Measurements from ENCODE around the gene MARK3.
"Not testable (repeated sequence)": the region's sequence is repeated elsewhere in the genome, so short reads cannot be mapped to it uniquely, and the experiment has no call there.

Gene MARK3

DNA sequence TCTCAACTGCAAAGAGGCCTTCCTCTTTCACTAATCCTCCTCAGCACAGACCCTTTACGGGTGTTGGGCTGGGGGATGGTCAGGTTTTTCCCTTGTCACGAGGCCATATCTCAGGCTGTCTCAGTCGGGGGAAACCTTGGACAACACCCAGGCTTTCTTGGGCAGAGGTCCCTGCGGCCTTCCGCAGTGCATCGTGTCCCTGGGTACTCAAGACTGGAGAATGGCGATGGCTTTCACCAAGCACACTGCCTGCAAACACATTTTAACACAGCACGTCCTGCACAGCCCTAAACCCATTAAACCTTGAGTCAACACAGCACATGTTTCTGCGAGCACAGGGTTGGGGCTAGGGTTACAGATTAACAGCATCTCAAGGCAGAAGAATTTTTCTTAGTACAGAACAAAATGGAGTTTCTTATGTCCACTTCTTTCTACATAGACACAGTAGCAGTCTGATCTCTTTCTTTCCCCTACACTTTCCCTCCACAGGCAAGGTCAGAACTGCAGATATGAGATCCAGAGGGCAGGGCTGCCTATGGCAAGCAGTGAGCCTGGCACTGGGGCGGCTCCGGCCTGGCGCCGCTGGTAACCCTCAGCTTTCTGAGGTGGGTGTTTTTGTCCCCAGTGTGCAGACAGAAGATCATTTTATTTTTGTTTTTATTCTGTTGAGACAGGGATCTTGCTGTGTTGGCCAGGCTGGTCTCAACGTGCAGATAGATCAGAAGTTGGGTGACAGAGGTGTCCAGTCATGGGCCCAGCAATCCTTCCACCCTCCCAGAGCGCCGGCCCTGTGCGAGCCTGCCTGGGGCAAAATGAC is 140.4 kb downstream of the MARK3 start:
- not testable (repeated sequence) for DNase-seq (ENCODE audit: low read depth in 2 of 2)

DNA sequence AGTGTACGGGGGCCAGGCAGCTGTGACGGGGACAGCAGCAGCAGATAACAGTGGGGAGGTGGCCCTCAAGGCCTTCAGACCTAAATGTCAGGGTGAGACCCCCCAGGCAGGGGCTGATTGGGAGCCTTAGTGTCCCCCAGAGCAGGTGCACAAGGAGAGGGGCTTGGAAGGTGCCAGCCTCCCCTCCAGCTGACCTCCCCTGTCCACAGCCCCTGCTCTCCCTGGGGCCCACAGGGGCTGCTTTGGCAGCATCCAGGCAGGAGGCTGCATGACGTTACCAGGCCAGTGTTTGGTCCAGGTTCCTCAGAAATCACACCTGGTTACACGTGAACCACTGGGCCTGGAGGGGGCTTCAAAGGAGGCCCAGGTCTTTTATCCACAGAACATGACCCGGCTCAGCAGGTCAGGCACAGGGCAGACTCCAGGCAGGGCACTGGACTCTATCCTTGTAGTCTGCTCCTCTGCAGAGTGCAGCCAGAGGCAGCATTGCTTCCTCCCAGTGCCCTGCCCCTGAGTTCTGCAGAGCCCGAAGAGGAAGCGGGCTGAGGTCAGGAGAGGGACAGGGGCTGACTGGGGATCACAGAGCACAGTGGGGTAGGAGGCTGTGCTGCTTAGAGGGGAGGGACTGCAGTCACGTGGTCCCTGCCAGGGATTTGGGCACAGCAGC is 141.2 kb downstream of the MARK3 start:
- DNase-seq (ENCODE audit: low read depth in 2 of 2): no peak

DNA sequence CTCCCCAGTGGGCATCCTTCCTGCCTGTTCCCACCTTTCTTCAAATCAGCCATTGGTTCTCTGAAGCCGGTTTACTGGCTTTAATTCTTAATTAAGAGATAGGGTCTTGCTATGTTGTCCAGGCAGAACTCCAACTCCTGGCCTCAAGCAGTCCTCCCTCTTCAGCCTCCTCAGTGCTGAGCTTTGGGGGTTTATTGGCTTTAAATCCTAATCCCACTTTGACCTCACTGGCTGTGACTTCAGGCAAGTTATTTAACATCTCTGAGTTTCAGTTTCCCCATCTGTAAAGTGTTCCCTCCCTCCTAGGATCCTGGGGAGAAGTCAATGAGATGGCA is 141.7 kb downstream of the MARK3 start:
- DNase-seq (ENCODE audit: low read depth in 2 of 2): no peak

DNA sequence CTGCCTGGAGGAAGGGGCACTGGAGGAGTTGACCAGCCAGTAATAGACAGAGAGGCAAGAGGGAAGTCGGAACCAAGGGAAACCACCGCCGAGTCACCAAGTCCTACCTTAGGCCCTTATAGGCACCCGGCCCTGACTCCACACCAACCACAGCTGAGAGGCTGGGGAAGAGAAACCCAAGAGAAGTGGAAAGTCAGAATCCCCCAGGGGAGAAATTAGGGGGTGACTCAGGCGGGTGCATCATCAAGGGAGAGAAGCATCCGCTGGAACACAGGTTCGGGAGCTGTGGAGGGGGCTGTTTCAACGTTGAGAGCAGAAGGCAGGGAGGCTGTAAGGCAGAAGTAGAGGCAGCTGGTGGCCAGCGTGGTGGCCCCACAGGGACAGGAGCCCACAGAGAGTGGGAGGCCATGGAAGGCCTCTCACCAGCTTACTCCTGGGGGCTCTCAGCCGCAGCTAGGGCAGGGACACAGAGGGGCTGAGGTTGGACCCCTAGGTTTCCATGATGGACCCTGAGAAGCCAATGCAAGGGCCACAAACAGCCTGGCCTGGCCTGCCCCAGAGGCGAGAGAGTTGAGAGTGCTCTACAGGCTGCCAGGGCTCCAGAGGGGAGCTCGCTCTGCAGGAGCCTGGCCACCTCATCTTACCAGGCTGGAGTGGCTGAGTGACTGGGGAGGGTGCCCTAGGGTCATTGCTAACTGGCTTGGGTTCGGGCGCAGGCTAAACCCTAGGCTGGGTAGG is 142.4 kb downstream of the MARK3 start:
- no peak for DNase-seq (ENCODE audit: low read depth in 2 of 2)

DNA sequence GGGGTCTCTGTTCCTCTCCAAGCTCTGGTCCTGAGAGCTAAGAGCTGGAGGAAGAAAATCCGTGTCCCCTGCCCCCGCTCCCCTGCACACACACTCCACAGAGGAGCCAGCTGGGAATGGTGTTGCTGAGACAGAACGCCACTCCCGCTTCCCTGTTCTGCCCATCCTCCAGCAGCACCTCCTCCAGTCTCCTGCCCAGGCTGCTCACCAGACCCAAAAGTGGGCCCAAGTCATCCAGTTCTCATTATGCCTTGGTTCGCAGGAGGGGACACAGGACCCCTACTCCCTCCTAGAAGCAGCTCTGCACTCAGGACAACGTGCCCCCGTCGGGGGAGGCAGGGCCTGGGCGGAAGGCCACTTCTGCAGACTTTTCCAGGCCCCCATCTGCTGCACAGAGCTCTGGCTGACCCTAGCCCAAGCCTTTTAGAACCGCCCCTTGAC is 143.0 kb downstream of the MARK3 start:
- DNase-seq (ENCODE audit: low read depth in 2 of 2): no peak

DNA sequence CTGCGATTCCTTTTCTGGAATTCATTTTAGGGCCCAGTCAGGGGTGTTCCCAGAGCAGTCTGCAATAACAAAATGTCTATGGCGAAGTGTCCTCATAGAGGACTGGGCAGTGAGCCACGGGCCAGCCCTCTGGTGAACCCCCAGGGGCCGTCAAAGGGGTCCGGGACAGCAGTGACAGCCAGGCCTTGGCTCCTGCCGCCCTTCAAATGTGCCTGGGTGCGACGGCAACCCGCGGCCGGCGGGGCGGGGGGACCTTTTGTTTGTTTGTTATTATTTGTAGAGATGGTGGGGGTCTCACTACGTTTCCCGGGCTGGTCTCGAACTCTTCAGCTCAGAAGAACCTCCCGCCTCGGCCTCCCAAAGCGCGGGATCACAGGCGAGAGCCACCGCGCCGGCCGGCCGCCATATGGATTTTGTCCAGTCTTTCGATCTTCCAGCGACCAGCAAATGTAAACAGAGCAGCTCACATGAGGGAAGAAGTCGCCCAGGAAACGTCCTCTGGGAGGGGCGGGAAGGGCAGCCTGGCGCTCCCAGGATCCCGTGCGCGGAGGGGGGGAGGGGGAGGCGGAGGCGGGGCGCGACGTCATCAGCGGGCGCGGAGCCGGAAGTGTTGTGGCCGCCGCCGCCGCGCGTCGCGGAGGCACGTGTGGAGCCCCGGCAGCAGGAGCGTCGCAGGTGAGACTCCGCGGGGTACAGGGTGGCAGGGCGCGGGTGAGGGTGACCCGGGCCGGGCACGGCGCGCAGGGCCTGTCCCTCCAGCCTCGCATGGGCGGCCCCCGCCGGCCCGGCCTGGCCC is 143.6 kb downstream of the MARK3 start, which contains the start of gene TRMT61A:
Gene TRMT61A (plus strand): TSS at position 610 of the 796 bp plus-strand sequence. CDS start 783 bp downstream, outside the sequence.
- DNase-seq (ENCODE audit: low read depth in 2 of 2): peak; percentile 48 to 75

DNA sequence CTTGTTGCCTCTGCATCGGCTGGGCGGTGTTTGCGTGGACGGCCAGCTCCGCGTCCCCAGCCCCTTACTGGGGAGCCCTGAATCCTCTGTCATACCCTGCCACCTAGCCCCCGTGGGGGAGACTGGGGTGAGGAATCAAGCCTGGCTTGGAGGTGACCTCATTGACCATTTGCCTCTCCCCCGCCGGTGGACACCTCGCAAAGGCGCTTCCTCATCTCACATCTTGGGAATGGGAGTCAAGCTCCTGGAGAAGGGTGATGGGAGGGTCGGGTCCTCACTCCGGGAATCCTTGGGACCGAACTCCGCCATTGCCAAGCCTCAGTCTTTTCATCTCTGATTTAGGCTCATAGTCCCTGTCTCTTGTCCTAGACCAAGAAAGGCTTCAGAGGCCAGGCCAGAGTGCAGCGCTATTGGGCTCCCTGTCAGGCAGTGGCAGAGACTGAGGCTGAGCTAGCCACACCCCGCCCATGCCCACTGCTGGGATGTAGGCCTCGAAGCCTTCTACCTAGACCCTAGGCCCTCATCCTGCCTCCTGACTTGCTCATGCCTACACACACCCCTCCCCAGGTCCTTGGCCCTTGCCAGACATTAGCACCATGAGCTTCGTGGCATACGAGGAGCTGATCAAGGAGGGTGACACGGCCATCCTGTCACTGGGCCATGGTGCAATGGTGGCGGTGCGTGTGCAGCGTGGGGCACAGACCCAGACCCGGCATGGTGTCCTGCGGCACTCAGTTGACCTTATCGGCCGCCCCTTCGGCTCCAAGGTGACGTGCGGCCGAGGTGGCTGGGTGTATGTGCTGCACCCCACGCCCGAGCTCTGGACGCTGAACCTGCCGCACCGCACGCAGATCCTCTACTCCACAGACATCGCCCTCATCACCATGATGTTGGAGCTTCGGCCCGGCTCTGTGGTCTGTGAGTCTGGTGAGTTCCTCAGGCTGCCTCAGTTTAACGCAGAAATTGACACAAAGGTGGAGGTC is 144.5 kb downstream of the MARK3 start:
- no peak for DNase-seq (ENCODE audit: low read depth in 2 of 2)

DNA sequence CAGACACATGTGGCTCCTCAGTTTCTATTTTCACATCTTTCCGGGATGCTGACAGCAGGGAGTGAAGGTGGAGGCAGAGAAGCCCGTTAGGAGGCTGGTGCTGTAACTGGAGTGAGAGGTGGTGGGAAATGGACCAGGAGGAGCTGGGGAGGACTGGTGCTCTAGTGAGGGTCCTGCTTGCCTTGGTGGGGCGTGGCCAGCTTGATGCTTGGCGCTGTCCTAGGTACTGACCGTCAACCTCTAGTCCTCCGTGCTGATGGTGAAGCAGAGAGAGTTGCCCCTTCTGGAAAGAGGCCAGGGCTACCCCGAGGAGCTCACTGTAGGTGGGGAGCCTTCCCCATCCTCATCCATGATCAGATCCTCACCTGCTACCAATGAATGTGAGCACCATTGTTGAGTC is 145.2 kb downstream of the MARK3 start:
- no peak for DNase-seq (ENCODE audit: low read depth in 2 of 2)

DNA sequence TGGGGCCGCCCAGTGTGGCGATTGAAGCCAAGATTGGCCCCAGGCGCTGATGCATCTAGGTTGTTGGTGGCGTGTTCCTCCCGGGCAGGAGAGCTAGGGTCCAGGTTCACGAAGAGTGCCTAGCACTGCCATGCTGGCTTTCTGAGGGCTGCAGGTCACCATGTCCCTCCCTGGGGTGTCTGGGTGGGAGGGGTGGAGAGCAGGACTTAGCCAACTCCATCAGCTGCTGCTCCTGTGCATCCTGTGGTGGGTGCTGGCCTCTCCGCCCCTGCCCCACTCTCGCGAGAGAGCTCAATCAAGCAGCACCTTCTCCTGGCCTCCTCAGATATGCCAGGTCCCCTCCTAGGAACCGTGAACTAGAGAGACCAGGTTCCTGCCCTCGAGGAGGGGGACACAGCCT is 145.6 kb downstream of the MARK3 start:
- no peak for DNase-seq (ENCODE audit: low read depth in 2 of 2)

DNA sequence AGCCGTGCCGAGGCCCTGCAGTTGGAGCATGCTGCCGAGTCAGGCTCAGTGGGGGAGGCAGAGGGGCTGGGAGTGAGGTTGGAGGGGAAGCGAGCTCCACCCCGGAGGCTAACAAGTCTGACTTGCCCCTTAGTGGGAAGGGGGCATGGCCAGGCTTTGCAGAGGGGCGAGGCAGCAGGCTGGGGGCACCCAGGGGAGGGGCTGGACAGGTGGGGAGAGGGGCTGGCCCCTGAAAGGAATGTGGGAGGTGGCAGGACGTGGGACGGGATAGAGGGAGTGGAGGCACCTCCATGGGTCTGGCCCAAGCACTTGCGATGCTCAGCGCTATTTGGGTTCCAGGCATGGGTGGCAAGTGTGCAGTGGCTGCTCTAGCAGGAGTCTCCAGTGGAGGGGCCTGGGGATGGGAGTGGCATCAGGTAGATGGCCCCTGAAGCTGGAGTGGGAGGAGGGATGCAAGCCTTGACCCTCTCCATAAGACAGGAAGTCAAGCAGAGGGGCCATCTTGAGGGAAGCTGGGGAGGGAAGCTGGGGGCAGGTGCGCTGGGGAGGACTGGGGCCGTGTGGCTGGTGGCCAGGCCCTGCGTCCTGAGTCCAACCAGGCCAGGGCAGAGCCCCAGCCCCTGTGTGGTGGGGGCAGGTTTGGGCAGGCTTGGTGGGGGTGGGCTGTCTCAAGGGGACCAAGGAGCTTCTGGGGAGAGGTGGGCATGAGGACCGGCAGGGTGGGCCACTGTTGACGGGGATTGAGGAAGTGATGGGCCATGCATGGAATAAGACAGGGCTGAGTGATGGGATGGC is 146.4 kb downstream of the MARK3 start:
- no peak for DNase-seq (ENCODE audit: low read depth in 2 of 2)

DNA sequence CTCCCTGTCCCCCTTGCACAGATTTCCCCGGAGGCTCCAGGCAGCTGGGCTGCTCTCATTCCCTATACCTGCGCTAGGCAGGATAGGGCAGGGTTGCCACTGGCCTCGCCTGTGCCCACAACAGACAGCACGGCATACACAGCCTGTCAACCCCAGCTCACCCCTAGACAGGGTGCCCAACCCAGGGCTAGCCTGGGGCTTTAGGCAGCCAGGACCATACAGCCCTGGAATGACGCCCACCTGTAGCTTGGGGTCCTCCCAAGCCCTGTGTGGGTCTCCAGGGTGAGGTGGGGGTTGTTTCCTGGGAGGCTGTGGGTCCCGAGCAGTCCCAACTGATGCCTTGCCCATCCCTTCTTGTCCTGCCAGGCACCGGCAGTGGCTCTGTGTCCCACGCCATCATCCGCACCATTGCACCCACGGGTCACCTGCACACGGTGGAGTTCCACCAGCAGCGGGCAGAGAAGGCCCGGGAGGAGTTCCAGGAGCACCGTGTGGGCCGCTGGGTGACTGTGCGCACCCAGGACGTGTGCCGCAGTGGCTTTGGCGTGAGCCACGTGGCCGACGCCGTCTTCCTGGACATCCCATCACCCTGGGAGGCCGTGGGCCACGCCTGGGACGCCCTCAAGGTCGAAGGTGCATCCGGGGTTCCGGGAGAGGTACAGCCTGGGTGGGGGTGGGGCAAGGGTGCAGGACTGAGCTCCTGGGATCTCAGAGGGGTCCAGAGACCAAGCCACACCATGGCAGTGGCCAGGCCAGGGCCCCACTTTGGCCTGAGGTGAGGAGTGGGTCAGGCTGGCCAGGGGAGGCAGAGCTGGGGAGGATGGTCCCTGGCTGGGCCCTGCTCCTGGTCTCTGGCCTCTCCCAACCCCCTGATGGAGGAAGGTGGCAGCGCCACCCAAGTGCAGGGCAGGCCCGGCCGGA is 147.3 kb downstream of the MARK3 start:
- no peak for DNase-seq (ENCODE audit: low read depth in 2 of 2)

DNA sequence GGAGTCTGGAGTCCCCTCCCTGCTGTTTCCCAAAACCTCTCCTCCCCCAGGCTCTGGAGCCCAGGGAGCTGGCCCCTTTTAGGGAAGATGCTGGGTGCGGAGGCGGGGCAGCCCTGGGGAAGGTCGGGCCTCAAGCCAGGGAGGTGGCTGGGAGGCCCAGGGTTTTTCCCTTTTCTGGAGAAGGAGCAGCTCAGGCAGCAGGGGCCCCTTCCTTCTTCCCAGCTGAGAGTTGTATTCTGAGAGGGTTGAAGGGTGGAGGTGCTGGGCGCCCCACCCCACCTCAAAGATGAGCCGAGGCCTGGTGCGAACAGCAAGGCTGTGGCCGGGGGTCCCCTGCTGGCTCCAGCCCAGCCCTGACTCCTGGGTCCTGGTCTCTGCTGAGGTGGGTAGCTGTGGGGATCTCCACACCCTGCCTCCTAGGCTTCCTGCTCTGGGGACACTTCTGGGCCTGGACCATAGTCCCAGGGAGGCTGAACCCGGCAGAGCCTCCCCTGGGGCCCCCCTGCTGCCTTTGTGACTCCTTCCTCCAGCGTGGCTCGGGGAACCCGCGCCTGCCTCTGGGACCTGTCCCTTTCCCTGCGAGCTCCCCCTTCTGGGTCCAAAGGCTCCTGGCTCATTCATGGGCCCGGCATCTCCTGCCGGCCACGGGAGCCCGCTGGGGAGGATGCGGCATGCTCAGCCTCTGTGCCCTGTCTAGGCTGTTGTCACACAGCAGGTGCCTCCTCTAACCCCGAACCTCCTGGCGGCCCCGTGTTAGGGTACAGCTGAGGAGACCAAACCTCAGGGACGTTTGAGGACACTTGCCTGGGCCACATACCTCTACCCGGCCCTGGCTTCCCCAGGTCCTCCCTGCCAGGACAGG is 148.2 kb downstream of the MARK3 start:
- no peak for DNase-seq (ENCODE audit: low read depth in 2 of 2)

DNA sequence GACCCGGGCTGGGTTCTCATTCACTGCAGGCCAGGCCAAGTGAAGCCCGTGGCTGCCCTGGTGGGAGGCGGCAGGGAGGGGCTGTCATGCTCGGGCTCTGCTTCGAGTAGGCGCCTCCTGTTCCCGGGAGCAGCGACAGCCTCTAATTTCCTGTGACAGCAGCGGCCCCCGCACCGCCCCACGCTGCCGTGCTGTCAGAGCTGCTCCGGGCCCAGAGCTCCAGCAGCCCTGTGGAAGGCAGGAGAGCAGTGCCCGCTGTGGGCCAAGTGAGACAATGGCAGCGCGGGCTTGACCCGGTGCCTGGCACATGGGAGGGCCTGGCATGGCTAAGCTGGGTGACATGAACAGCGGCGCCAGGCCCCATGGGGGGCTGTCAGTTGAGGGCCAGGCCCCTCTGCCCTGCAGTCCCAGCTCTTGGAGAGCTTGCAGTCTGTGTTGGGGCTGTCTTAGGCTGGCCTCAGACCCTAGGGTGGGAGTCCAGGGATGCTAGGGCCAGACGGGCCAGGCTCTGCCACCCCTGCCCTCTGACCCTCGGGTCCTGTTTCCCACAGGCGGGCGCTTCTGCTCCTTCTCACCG is 148.9 kb downstream of the MARK3 start:
- no peak for DNase-seq (ENCODE audit: low read depth in 2 of 2)

DNA sequence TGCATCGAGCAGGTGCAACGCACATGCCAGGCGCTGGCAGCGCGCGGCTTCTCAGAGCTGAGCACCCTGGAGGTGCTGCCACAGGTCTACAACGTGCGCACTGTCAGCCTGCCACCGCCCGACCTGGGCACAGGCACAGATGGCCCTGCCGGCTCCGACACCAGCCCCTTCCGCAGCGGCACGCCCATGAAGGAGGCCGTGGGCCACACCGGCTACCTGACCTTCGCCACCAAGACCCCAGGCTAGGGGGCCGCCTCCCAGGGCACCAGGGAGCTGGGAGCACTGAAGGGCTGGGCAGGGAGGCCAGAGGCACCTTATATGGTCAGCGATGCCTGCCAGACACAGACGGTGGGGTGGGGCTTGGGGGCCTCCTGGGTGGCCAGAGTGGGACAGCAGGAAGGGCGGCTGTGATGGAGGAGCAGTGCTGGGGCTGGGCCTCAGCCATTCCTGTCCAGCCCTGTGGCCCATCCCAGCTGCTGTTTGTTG is 149.4 kb downstream of the MARK3 start:
- DNase-seq (ENCODE audit: low read depth in 2 of 2): no peak

DNA sequence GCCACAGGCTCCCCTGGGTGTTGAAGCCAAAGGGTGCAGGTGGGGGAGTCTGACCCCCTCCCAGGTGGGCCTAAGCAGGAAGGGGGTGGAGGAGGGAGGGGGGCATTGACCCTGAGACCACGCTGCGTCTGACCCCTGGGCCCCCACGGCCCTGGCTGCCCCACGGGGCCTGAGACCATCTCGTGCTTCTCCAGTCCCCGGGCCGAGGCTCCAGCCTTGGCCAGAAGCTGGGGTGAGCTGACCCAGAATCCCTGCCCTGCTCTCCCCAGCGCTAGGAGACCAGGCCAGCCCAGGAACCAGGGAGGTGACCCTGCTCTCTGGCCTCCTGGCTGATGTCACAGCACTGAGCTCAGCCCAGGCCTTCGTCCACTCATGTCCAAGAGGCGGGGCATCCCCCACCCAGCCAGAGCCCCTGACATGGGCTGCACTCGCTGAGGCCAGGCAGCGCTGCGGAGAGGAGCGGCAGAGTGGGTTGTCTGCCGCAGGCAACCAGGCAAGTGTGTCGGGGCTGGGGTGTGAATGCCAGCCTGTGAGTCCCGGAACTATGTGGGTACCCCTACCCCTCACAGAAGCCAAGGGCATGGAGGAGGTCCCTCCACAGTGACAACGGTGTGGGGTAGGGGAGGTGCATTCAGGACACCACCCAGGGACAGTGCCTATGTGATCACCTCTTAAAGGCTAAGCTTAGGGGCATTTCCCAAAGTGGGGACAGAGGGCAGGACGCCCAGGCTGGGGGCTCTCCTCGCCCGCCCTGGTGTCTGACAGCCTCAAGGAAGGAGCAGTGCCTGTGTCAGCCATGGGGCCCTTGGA is 150.1 kb downstream of the MARK3 start:
- no peak for DNase-seq (ENCODE audit: low read depth in 2 of 2)

DNA sequence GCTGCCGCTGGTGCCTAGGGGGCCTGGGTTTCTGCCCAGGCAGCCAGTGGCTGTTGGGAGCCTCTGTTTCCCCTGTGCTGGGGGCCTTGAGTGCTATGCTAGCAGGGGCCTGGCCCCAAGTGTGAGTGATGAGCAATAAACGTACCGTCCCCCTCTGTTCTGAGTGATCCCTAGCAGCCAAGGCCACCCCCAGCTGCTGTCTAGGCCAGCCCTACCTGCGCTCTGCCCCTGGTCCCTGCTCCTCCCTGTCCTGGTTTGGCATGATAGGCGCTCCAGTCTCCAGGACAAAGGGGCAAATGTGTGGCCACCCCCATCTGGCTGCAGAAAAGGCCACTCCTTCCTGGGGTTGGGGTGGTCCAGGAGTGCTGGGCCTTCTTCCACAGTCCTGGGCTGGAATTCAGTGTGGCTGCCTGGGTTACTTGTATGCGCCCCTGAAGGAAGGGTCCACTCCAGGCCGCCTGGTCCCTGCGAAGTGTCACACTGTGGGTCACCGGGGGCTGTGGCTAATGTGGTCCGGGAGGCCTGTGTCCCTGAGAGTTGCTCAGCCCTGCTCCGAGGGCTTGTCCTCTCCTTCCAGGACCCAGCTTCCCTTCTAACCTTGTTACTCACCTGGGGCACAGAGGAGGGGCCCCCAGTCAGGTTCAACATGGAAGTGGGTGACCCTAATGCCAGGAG is 150.8 kb downstream of the MARK3 start:
- no peak for DNase-seq (ENCODE audit: low read depth in 2 of 2)
